WTC11 (cell line): ENCODE results near the gene NCOA1. TPM values are rescaled to one million over a fixed set of nuclear protein-coding genes. Genes with fewer than 3 reads are reported as not detected.

ENCODE experiments used
- ATAC-seq: fragments of 200-7000 bp; cut with Tn5 transposase; 2 replicates; pipeline ENCODE4 v1.10.0; 2021; ENCODE audit warnings: mild to moderate bottlenecking, moderate library complexity
- CTCF ChIA-PET: fragments of 300-600 bp; sonication (Branson Sonifier 250); formaldehyde crosslinking; loops from one replicate; lab custom pipeline; 2021; ENCODE audit warnings: antibody characterized with exemption; lab: Charles Lee
- POLR2A ChIA-PET: fragments of 350-600 bp; sonication (Branson Sonifier 250); formaldehyde crosslinking; loops from one replicate; lab custom pipeline; 2021; ENCODE audit warnings: antibody characterized with exemption; lab: Charles Lee
- DNase-seq: peaks from one replicate; pipeline ENCODE4 v3.0.0; 2021; ENCODE audit warnings: low spot score
- H3K27ac Mint-ChIP-seq: 2 replicates; pipeline ENCODE4 v1.8.0; 2021; ENCODE audit warnings: mixed read lengths
- H3K27me3 Mint-ChIP-seq: 2 replicates; pipeline ENCODE4 v1.8.0; 2021; ENCODE audit warnings: low read depth, mild to moderate bottlenecking, moderate library complexity, mixed read lengths
- H3K36me3 Mint-ChIP-seq: 2 replicates; pipeline ENCODE4 v1.8.0; 2021; ENCODE audit warnings: mixed read lengths
- H3K4me1 Mint-ChIP-seq: 2 replicates; pipeline ENCODE4 v1.8.0; 2022; ENCODE audit warnings: mixed read lengths
- H3K4me3 Mint-ChIP-seq: 2 replicates; pipeline ENCODE4 v1.8.0; 2021; ENCODE audit warnings: mild to moderate bottlenecking, moderate library complexity, mixed read lengths
- H3K9me3 Mint-ChIP-seq: 2 replicates; pipeline ENCODE4 v1.8.0; 2021; ENCODE audit warnings: mixed read lengths
- ATF1 ChIP-seq: sonication (generic); formaldehyde crosslinking; IDR thresholded peaks from 2 replicates; pipeline ENCODE4 v1.8.1; 2023; ENCODE audit warnings: mild to moderate bottlenecking, moderate library complexity, missing genetic modification reagents
- CREM ChIP-seq: sonication (generic); formaldehyde crosslinking; IDR thresholded peaks from 2 replicates; pipeline ENCODE4 v1.8.1; 2022; ENCODE audit warnings: mild to moderate bottlenecking, missing genetic modification reagents, moderate library complexity
- FOXJ3 ChIP-seq: sonication (generic); formaldehyde crosslinking; IDR thresholded peaks from 2 replicates; pipeline ENCODE4 v1.9.0; 2021; ENCODE audit warnings: missing genetic modification reagents, mild to moderate bottlenecking, borderline replicate concordance
- FOXK1 ChIP-seq: sonication (generic); formaldehyde crosslinking; IDR thresholded peaks from 2 replicates; pipeline ENCODE4 v1.8.0; 2022; ENCODE audit warnings: mild to moderate bottlenecking, moderate library complexity, missing genetic modification reagents
- NFYB ChIP-seq: sonication (generic); formaldehyde crosslinking; conservative IDR thresholded peaks from 2 replicates; pipeline ENCODE4 v1.8.0; 2022; ENCODE audit warnings: low read depth, missing genetic modification reagents
- NR2C2 ChIP-seq: sonication (generic); formaldehyde crosslinking; IDR thresholded peaks from 2 replicates; pipeline ENCODE4 v1.8.0; 2022; ENCODE audit warnings: mild to moderate bottlenecking, missing genetic modification reagents
- SMAD3 ChIP-seq: sonication (generic); formaldehyde crosslinking; IDR thresholded peaks from 2 replicates; pipeline ENCODE4 v1.8.0; 2022; ENCODE audit warnings: missing genetic modification reagents, mild to moderate bottlenecking, borderline replicate concordance
- TEAD1 ChIP-seq: sonication (generic); formaldehyde crosslinking; IDR thresholded peaks from 2 replicates; pipeline ENCODE4 v1.8.0; 2022; ENCODE audit warnings: mild to moderate bottlenecking, missing genetic modification reagents
- ZNF263 ChIP-seq: sonication (generic); formaldehyde crosslinking; IDR thresholded peaks from 2 replicates; pipeline ENCODE4 v1.8.1; 2022; ENCODE audit warnings: low read depth, mild to moderate bottlenecking, moderate library complexity, missing genetic modification reagents
- ZNF317 ChIP-seq: sonication (generic); formaldehyde crosslinking; IDR thresholded peaks from 2 replicates; pipeline ENCODE4 v1.8.1; 2023; ENCODE audit warnings: low read depth, mild to moderate bottlenecking, moderate library complexity, missing genetic modification reagents, borderline replicate concordance
- total RNA-seq: library from RNA; stranded (reverse); gene quantifications from 3 replicates; pipeline ENCODE4 v1.2.3, GENCODE V29; 2021
- TF ChIP-seq, protein P1 (sequence below): sonication (generic); formaldehyde crosslinking; IDR thresholded peaks from 2 replicates; pipeline ENCODE4 v1.8.0; 2023; ENCODE audit warnings: missing genetic modification reagents, mild to moderate bottlenecking, borderline replicate concordance
- TF ChIP-seq, protein P2 (sequence below): sonication (generic); formaldehyde crosslinking; IDR thresholded peaks from 2 replicates; pipeline ENCODE4 v1.8.1; 2023; ENCODE audit warnings: mild to moderate bottlenecking, missing genetic modification reagents
- TF ChIP-seq, protein P3 (sequence below): sonication (generic); formaldehyde crosslinking; IDR thresholded peaks from 2 replicates; pipeline ENCODE4 v1.8.1; 2023; ENCODE audit warnings: mild to moderate bottlenecking, missing genetic modification reagents, moderate library complexity
- TF ChIP-seq, protein P4 (sequence below): sonication (generic); formaldehyde crosslinking; IDR thresholded peaks from 2 replicates; pipeline ENCODE4 v1.8.0; 2023; ENCODE audit warnings: mild to moderate bottlenecking, missing genetic modification reagents
- TF ChIP-seq, protein P5 (sequence below): sonication (generic); formaldehyde crosslinking; conservative IDR thresholded peaks from 2 replicates; pipeline ENCODE4 v1.8.1; 2022; ENCODE audit warnings: mild to moderate bottlenecking, missing genetic modification reagents
- TF ChIP-seq, protein P6 (sequence below): sonication (generic); formaldehyde crosslinking; IDR thresholded peaks from 2 replicates; pipeline ENCODE4 v1.8.1; 2023; ENCODE audit warnings: mild to moderate bottlenecking, missing genetic modification reagents, borderline replicate concordance
- TF ChIP-seq, protein P7 (sequence below): sonication (generic); formaldehyde crosslinking; IDR thresholded peaks from 2 replicates; pipeline ENCODE4 v1.8.0; 2022; ENCODE audit warnings: mild to moderate bottlenecking, missing genetic modification reagents

The NCOA1 gene
- total RNA-seq, 1 experiment from 2014 or later, result 16.9 TPM

DNA sequence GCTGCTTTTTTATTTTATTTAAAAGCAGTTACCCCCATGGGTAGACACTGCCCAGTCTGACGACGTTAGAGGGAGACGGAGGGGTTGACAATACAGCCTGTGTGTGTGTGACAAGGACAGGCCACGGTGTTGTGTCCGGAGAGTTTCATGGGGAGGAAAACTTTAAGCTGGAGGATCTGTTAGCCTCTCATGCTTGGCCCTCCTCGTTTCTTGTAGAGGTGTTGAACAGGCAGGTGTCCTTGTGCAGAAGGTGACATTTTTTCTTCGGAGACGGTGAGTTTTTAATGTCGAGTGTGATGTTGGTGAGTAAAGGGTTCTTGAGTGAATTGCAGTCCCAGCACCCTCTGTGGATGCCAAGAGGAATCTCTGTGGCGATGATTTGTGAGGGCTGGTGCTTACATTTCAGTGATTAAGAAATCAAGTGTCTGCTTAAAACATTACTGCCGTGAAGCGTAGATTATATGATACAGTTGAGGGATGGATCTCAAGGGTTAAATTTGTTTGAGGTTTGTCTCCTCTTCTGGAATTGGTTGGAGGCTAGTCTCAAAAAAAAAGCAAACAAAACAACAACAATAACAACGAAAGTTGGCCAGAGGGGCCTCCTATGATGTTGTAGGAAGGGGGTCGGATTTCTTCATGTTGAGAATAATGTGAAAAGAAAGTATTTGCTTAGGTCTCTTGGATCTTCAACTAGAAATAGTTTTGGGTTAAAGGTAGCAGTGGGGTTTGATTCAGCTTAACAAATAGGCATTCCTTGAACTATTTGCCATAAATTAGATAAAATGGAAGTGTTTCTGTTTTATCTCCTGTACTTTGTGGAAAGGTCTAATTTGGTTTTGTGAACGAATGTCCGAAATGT is 1.6 kb downstream of the NCOA1 start (continued):
- TF ChIP-seq, protein P1, sequence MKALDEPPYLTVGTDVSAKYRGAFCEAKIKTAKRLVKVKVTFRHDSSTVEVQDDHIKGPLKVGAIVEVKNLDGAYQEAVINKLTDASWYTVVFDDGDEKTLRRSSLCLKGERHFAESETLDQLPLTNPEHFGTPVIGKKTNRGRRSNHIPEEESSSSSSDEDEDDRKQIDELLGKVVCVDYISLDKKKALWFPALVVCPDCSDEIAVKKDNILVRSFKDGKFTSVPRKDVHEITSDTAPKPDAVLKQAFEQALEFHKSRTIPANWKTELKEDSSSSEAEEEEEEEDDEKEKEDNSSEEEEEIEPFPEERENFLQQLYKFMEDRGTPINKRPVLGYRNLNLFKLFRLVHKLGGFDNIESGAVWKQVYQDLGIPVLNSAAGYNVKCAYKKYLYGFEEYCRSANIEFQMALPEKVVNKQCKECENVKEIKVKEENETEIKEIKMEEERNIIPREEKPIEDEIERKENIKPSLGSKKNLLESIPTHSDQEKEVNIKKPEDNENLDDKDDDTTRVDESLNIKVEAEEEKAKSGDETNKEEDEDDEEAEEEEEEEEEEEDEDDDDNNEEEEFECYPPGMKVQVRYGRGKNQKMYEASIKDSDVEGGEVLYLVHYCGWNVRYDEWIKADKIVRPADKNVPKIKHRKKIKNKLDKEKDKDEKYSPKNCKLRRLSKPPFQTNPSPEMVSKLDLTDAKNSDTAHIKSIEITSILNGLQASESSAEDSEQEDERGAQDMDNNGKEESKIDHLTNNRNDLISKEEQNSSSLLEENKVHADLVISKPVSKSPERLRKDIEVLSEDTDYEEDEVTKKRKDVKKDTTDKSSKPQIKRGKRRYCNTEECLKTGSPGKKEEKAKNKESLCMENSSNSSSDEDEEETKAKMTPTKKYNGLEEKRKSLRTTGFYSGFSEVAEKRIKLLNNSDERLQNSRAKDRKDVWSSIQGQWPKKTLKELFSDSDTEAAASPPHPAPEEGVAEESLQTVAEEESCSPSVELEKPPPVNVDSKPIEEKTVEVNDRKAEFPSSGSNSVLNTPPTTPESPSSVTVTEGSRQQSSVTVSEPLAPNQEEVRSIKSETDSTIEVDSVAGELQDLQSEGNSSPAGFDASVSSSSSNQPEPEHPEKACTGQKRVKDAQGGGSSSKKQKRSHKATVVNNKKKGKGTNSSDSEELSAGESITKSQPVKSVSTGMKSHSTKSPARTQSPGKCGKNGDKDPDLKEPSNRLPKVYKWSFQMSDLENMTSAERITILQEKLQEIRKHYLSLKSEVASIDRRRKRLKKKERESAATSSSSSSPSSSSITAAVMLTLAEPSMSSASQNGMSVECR (CRISPR knock-in tag), result no peak
- TF ChIP-seq, protein P2, sequence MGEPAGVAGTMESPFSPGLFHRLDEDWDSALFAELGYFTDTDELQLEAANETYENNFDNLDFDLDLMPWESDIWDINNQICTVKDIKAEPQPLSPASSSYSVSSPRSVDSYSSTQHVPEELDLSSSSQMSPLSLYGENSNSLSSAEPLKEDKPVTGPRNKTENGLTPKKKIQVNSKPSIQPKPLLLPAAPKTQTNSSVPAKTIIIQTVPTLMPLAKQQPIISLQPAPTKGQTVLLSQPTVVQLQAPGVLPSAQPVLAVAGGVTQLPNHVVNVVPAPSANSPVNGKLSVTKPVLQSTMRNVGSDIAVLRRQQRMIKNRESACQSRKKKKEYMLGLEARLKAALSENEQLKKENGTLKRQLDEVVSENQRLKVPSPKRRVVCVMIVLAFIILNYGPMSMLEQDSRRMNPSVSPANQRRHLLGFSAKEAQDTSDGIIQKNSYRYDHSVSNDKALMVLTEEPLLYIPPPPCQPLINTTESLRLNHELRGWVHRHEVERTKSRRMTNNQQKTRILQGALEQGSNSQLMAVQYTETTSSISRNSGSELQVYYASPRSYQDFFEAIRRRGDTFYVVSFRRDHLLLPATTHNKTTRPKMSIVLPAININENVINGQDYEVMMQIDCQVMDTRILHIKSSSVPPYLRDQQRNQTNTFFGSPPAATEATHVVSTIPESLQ (CRISPR knock-in tag), result no peak
- TF ChIP-seq, protein P3, sequence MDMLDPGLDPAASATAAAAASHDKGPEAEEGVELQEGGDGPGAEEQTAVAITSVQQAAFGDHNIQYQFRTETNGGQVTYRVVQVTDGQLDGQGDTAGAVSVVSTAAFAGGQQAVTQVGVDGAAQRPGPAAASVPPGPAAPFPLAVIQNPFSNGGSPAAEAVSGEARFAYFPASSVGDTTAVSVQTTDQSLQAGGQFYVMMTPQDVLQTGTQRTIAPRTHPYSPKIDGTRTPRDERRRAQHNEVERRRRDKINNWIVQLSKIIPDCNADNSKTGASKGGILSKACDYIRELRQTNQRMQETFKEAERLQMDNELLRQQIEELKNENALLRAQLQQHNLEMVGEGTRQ (CRISPR knock-in tag), result no peak
- TF ChIP-seq TEAD1 (CRISPR knock-in tag), result no peak
- TF ChIP-seq FOXJ3 (CRISPR knock-in tag), result no peak
- no peak for TF ChIP-seq CREM (CRISPR knock-in tag)
- TF ChIP-seq ZNF263, result no peak
- TF ChIP-seq SMAD3 (CRISPR knock-in tag), result no peak
- TF ChIP-seq, all 79 proteins: peak for 0

DNA sequence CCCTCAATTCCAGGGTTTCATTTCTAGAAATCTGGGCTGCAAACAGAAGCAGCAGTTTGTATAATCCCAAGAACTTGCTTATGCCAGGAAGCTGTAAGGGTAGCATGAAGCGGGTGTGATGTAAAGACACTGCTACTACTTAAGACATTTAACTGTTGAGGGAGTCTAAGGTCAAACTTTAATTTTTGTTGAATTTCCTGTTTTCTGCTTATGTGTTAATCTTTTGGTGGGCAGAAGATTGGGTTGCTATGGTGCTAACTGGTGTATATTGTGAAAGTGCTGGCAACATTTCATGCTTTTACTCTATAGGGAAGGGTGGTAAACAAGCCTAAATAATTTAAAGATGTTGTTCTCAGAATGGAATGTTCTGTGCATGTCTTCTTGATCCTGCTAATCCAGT is 2.7 kb downstream of the NCOA1 start:
- H3K9me3 Mint-ChIP-seq, result no peaks in the 10 kb centered on the region
- ChIA-PET CTCF (interaction anchor here (1.6 kb wide), 1 partner anchor 49 kb away, joined by 3 read pairs; no protein-coding TSS in a partner anchor), POLR2A (no interaction called here)
- peaks cover 46% of the 10 kb centered on the region for H3K4me1 Mint-ChIP-seq
- H3K27me3 Mint-ChIP-seq, result peaks cover 17% of the 10 kb centered on the region
- DNase-seq, result no peak
- ATAC-seq, result no peak
- H3K4me3 Mint-ChIP-seq, result peak overlapping the region; percentile 36
- no peaks in the 10 kb centered on the region for H3K36me3 Mint-ChIP-seq
- H3K27ac Mint-ChIP-seq, result no peak overlapping the region
- TF ChIP-seq, protein P4, sequence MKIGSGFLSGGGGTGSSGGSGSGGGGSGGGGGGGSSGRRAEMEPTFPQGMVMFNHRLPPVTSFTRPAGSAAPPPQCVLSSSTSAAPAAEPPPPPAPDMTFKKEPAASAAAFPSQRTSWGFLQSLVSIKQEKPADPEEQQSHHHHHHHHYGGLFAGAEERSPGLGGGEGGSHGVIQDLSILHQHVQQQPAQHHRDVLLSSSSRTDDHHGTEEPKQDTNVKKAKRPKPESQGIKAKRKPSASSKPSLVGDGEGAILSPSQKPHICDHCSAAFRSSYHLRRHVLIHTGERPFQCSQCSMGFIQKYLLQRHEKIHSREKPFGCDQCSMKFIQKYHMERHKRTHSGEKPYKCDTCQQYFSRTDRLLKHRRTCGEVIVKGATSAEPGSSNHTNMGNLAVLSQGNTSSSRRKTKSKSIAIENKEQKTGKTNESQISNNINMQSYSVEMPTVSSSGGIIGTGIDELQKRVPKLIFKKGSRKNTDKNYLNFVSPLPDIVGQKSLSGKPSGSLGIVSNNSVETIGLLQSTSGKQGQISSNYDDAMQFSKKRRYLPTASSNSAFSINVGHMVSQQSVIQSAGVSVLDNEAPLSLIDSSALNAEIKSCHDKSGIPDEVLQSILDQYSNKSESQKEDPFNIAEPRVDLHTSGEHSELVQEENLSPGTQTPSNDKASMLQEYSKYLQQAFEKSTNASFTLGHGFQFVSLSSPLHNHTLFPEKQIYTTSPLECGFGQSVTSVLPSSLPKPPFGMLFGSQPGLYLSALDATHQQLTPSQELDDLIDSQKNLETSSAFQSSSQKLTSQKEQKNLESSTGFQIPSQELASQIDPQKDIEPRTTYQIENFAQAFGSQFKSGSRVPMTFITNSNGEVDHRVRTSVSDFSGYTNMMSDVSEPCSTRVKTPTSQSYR (CRISPR knock-in tag), result no peak
- TF ChIP-seq, protein P5, sequence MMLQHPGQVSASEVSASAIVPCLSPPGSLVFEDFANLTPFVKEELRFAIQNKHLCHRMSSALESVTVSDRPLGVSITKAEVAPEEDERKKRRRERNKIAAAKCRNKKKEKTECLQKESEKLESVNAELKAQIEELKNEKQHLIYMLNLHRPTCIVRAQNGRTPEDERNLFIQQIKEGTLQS (CRISPR knock-in tag), result no peak
- no peak for TF ChIP-seq FOXK1 (CRISPR knock-in tag)
- TF ChIP-seq, protein P6, sequence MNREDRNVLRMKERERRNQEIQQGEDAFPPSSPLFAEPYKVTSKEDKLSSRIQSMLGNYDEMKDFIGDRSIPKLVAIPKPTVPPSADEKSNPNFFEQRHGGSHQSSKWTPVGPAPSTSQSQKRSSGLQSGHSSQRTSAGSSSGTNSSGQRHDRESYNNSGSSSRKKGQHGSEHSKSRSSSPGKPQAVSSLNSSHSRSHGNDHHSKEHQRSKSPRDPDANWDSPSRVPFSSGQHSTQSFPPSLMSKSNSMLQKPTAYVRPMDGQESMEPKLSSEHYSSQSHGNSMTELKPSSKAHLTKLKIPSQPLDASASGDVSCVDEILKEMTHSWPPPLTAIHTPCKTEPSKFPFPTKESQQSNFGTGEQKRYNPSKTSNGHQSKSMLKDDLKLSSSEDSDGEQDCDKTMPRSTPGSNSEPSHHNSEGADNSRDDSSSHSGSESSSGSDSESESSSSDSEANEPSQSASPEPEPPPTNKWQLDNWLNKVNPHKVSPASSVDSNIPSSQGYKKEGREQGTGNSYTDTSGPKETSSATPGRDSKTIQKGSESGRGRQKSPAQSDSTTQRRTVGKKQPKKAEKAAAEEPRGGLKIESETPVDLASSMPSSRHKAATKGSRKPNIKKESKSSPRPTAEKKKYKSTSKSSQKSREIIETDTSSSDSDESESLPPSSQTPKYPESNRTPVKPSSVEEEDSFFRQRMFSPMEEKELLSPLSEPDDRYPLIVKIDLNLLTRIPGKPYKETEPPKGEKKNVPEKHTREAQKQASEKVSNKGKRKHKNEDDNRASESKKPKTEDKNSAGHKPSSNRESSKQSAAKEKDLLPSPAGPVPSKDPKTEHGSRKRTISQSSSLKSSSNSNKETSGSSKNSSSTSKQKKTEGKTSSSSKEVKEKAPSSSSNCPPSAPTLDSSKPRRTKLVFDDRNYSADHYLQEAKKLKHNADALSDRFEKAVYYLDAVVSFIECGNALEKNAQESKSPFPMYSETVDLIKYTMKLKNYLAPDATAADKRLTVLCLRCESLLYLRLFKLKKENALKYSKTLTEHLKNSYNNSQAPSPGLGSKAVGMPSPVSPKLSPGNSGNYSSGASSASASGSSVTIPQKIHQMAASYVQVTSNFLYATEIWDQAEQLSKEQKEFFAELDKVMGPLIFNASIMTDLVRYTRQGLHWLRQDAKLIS, result no peak
- TF ChIP-seq, protein P7, sequence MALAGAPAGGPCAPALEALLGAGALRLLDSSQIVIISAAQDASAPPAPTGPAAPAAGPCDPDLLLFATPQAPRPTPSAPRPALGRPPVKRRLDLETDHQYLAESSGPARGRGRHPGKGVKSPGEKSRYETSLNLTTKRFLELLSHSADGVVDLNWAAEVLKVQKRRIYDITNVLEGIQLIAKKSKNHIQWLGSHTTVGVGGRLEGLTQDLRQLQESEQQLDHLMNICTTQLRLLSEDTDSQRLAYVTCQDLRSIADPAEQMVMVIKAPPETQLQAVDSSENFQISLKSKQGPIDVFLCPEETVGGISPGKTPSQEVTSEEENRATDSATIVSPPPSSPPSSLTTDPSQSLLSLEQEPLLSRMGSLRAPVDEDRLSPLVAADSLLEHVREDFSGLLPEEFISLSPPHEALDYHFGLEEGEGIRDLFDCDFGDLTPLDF, result no peak
- TF ChIP-seq ATF1 (CRISPR knock-in tag), result no peak
- TF ChIP-seq NR2C2 (CRISPR knock-in tag), result no peak
- TF ChIP-seq ZNF317, result no peak
- no peak for TF ChIP-seq NFYB (CRISPR knock-in tag)
